H9 (cell line): Measurements from ENCODE around the gene IGF1R. TPM values are rescaled to one million over a fixed set of nuclear protein-coding genes. Genes with fewer than 3 reads are reported as not detected.

Experiments used
- DNase-seq: peaks from one replicate; pipeline ENCODE4 v3.0.0-alpha.2; 2017
- H2AFZ ChIP-seq: one replicate; pipeline ENCODE4 v1.6.1; 2013; ENCODE audit warnings: mild to moderate bottlenecking, low read length, control low read depth, moderate library complexity
- H2AK5ac ChIP-seq: 2 replicates; pipeline ENCODE4 v1.6.1; 2013; ENCODE audit warnings: low read length, control low read depth, mixed read lengths; ENCODE audit not compliant: insufficient read length
- H2BK120ac ChIP-seq: one replicate; pipeline ENCODE4 v1.6.1; 2013; ENCODE audit warnings: low read depth, mild to moderate bottlenecking, low read length, control low read depth, inconsistent platforms; ENCODE audit not compliant: poor library complexity, severe bottlenecking
- H2BK12ac ChIP-seq: 2 replicates; pipeline ENCODE4 v1.6.1; 2013; ENCODE audit warnings: low read length, control low read depth, mixed read lengths, low read depth; ENCODE audit not compliant: insufficient read length
- H2BK15ac ChIP-seq: 2 replicates; pipeline ENCODE4 v1.6.1; 2013; ENCODE audit warnings: low read depth, low read length, control low read depth
- H2BK20ac ChIP-seq: one replicate; pipeline ENCODE4 v1.6.1; 2013; ENCODE audit warnings: low read depth, mild to moderate bottlenecking, low read length, control low read depth, inconsistent platforms; ENCODE audit not compliant: poor library complexity, severe bottlenecking
- H2BK5ac ChIP-seq: 2 replicates; pipeline ENCODE4 v1.6.1; 2013; ENCODE audit warnings: low read length, control low read depth, mixed read lengths; ENCODE audit not compliant: insufficient read length
- H3K14ac ChIP-seq: 2 replicates; pipeline ENCODE4 v1.6.1; 2013; ENCODE audit warnings: low read length, control low read depth; ENCODE audit not compliant: insufficient read depth
- H3K18ac ChIP-seq: 2 replicates; pipeline ENCODE4 v1.6.1; 2013; ENCODE audit warnings: low read depth, mild to moderate bottlenecking, mixed read lengths, low read length, control low read depth; ENCODE audit not compliant: insufficient read length
- H3K23ac ChIP-seq: 2 replicates; pipeline ENCODE4 v1.6.1; 2013; ENCODE audit warnings: low read length, control low read depth, mixed read lengths, low read depth; ENCODE audit not compliant: insufficient read length
- H3K23me2 ChIP-seq: 2 replicates; pipeline ENCODE4 v1.6.1; 2013; ENCODE audit warnings: low read depth, mild to moderate bottlenecking, mixed read lengths, low read length, control low read depth; ENCODE audit not compliant: insufficient read length, poor library complexity, severe bottlenecking
- H3K27ac ChIP-seq: 2 replicates; pipeline ENCODE4 v1.5.1; 2013; ENCODE audit warnings: low read length, control low read depth, mixed read lengths, low read depth; ENCODE audit not compliant: insufficient read length
- H3K27me3 ChIP-seq: 2 replicates; pipeline ENCODE4 v1.6.1; 2013; ENCODE audit warnings: low read length, control low read depth, inconsistent platforms; ENCODE audit not compliant: insufficient read depth
- H3K4ac ChIP-seq: 2 replicates; pipeline ENCODE4 v1.6.1; 2013; ENCODE audit warnings: low read depth, mild to moderate bottlenecking, control low read depth, inconsistent platforms, low read length, moderate library complexity
- H3K4me1 ChIP-seq: 2 replicates; pipeline ENCODE4 v1.6.1; 2013; ENCODE audit warnings: low read length, control low read depth, inconsistent platforms; ENCODE audit not compliant: insufficient read depth
- H3K4me2 ChIP-seq: 2 replicates; pipeline ENCODE4 v1.6.1; 2013; ENCODE audit warnings: low read length, control low read depth, mixed read lengths; ENCODE audit not compliant: insufficient read length, insufficient read depth
- H3K56ac ChIP-seq: 2 replicates; pipeline ENCODE4 v1.6.1; 2013; ENCODE audit warnings: low read depth, mild to moderate bottlenecking, mixed read lengths, low read length, control low read depth; ENCODE audit not compliant: insufficient read length
- H3K79me1 ChIP-seq: 2 replicates; pipeline ENCODE4 v1.6.1; 2013; ENCODE audit warnings: low read depth, mild to moderate bottlenecking, moderate library complexity, low read length, control low read depth, inconsistent platforms; ENCODE audit not compliant: insufficient read depth, poor library complexity, severe bottlenecking
- H3K79me2 ChIP-seq: 2 replicates; pipeline ENCODE4 v1.6.1; 2013; ENCODE audit warnings: low read length, control low read depth, inconsistent platforms; ENCODE audit not compliant: insufficient read depth
- H3K9ac ChIP-seq: 2 replicates; pipeline ENCODE4 v1.6.1; 2013; ENCODE audit warnings: low read length, control low read depth, mixed read lengths; ENCODE audit not compliant: insufficient read length; ENCODE audit errors: extremely low read depth
- H3K9me3 ChIP-seq: one replicate; pipeline ENCODE4 v1.6.1; 2013; ENCODE audit warnings: low read depth, low read length, inconsistent platforms; ENCODE audit not compliant: control insufficient read depth
- H3T11ph ChIP-seq: one replicate; pipeline ENCODE4 v1.6.1; 2013; ENCODE audit warnings: mild to moderate bottlenecking, low read length, control low read depth, inconsistent platforms
- H4K20me1 ChIP-seq: one replicate; pipeline ENCODE4 v1.6.1; 2013; ENCODE audit not compliant: control insufficient read depth, insufficient read length, insufficient read depth
- H4K5ac ChIP-seq: 2 replicates; pipeline ENCODE4 v1.6.1; 2013; ENCODE audit warnings: low read depth, mild to moderate bottlenecking, mixed read lengths, low read length, control low read depth; ENCODE audit not compliant: insufficient read length
- H4K8ac ChIP-seq: replicated peaks from 2 replicates; pipeline ENCODE4 v1.6.1; 2013; ENCODE audit warnings: low read length, control low read depth, mixed read lengths, low read depth; ENCODE audit not compliant: insufficient read length
- H4K91ac ChIP-seq: 2 replicates; pipeline ENCODE4 v1.6.1; 2013; ENCODE audit warnings: low read depth, mild to moderate bottlenecking, moderate library complexity, mixed read lengths, low read length, control low read depth; ENCODE audit not compliant: insufficient read length
- H3K27ac Mint-ChIP-seq, 3 experiments: 2 replicates in 2 of 3; 3 replicates in 1 of 3; pipeline ENCODE4 v1.8.0; 2020 to 2021; ENCODE audit warnings: mixed read lengths in 3 of 3, mild to moderate bottlenecking in 1 of 3, moderate library complexity in 1 of 3
- H3K27me3 Mint-ChIP-seq: 2 replicates; pipeline ENCODE4 v1.8.0; 2021; ENCODE audit warnings: low read depth, mild to moderate bottlenecking, moderate library complexity, mixed read lengths
- H3K36me3 Mint-ChIP-seq, 3 experiments: 2 replicates in 2 of 3; 3 replicates in 1 of 3; pipeline ENCODE4 v1.8.0; 2020 to 2021; ENCODE audit warnings: low read depth in 3 of 3, mixed read lengths in 3 of 3; ENCODE audit not compliant: insufficient read depth in 1 of 3
- H3K4me1 Mint-ChIP-seq, 2 experiments: 2 replicates each; pipeline ENCODE4 v1.8.0; 2020; ENCODE audit warnings: mixed read lengths in 2 of 2
- H3K4me3 Mint-ChIP-seq, 2 experiments: 2 replicates in 1 of 2; 3 replicates in 1 of 2; pipeline ENCODE4 v1.8.0; 2020 to 2021; ENCODE audit warnings: mild to moderate bottlenecking in 2 of 2, mixed read lengths in 2 of 2, moderate library complexity in 1 of 2
- H3K9me3 Mint-ChIP-seq, 2 experiments: 2 replicates in 1 of 2; 3 replicates in 1 of 2; pipeline ENCODE4 v1.8.0; 2020; ENCODE audit warnings: mild to moderate bottlenecking in 2 of 2, mixed read lengths in 2 of 2, moderate library complexity in 1 of 2
- CTCF ChIP-seq: fragments of 200-600 bp; sonication (generic); conservative IDR thresholded peaks from 3 replicates; pipeline ENCODE4 v1.8.0; 2021; ENCODE audit warnings: antibody characterized with exemption, mild to moderate bottlenecking
- WGBS: extraction: QIAGEN DNeasy Blood & Tissue Kit; methylation state at CpG from one replicate; pipeline ENCODE4 v1.1.7; 2013; ENCODE audit warnings: missing lambda C conversion rate, low lambda C conversion rate, mixed read lengths; ENCODE audit not compliant: insufficient read length; ENCODE audit errors: extremely low coverage; 5-methylcytosine and 5-hydroxymethylcytosine counted together
- total RNA-seq: library from RNA; stranded (reverse); gene quantifications from 2 replicates; pipeline ENCODE4 v1.2.1, GENCODE V29; 2021

Gene IGF1R
- total RNA-seq, 1 experiment from 2014 or later: 70.0 TPM

GRCh38 chr15:98949624-98950023 lies 301.3 kb downstream of the IGF1R start:
- H2BK15ac ChIP-seq: no peak overlapping the region
- Mint-ChIP-seq H3K9me3 (no peaks in the 10 kb centered on the region), H3K27ac (peak overlapping the region in 1 of 3 experiments; percentile 34; a peak in 2 of 7 replicates), H3K4me3 (no peak overlapping the region), H3K27me3 (no peaks in the 10 kb centered on the region), H3K36me3 (peaks cover 22 to 76% (median 63%) of the 10 kb centered on the region in 3 experiments; a peak in 6 of 7 replicates), H3K4me1 (no peaks in the 10 kb centered on the region)
- no peak overlapping the region for H2AK5ac ChIP-seq
- H4K5ac ChIP-seq: no peak overlapping the region
- H2BK20ac ChIP-seq: no peak overlapping the region
- no peak overlapping the region for H3K4me2 ChIP-seq
- no peak overlapping the region for H2BK120ac ChIP-seq
- H3K9me3 ChIP-seq: no peaks in the 10 kb centered on the region
- no peak overlapping the region for H3K14ac ChIP-seq
- no peaks in the 10 kb centered on the region for H3K23me2 ChIP-seq
- no peak overlapping the region for H2BK5ac ChIP-seq
- H3K27me3 ChIP-seq: no peaks in the 10 kb centered on the region
- H2AFZ ChIP-seq: no peak overlapping the region
- no peaks in the 10 kb centered on the region for H4K20me1 ChIP-seq
- H3K79me2 ChIP-seq: no peaks in the 10 kb centered on the region
- H3K23ac ChIP-seq: no peak overlapping the region
- H2BK12ac ChIP-seq: no peak overlapping the region
- no peaks in the 10 kb centered on the region for H3K4me1 ChIP-seq
- TF ChIP-seq CTCF: no peak
- no peak overlapping the region for H3K18ac ChIP-seq
- DNase-seq: no peak
- no peak overlapping the region for H3K27ac ChIP-seq
- no peak overlapping the region for H4K8ac ChIP-seq
- no peak overlapping the region for H3K4ac ChIP-seq
- no CpG with 5 or more reads among the region's 6 CpGs for WGBS
- no peak overlapping the region for H3K56ac ChIP-seq
- H4K91ac ChIP-seq: no peak overlapping the region
- H3K79me1 ChIP-seq: no peaks in the 10 kb centered on the region
- no peak overlapping the region for H3K9ac ChIP-seq
- no peak overlapping the region for H3T11ph ChIP-seq
